ENCODE results near the gene TM7SF2. TPM values are rescaled to one million over a fixed set of nuclear protein-coding genes. Genes with fewer than 3 reads are reported as not detected.
A peak's percentile ranks its signal among the peaks of the same experiment; 100 is the strongest.

Gene TM7SF2
- total and polyA plus RNA-seq, 2 donors from 2014 or later: 20.9 to 88.2 TPM

DNA sequence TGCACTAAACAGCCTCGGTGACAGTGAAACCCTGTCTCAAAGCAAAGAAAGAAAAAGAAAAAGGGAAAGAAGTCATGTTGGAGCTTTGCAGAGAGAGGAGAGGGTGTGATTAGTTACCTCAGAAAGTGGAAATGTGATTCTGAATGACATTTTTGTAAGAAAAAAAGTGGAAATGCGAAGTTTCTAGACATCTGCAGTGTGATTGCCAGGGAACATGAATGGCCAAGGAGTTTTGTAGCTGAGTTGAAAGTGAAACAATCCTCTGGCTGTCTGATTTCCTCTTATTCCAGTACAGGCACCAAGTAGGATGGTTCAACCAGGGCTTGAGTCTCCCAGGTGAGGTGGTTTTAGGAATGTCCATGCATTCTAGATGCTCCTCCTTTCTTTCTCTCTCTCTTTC lies 40.5 kb downstream of the TM7SF2 start:
- Histone ChIP-seq H3K27me3 (ENCODE audit: control insufficient read depth, insufficient read depth, low read length) (no peaks in the 10 kb centered on the region), H3K9ac (ENCODE audit: low read length in 3 of 3) (no peak overlapping the region), H3K27ac (ENCODE audit: low read depth in 2 of 2, low read length in 2 of 2) (no peak overlapping the region), H3K4me1 (ENCODE audit: control insufficient read depth in 2 of 3, insufficient read depth in 2 of 3, low read depth in 1 of 3, low read length in 3 of 3) (peaks cover 0 to 6% (median 5%) of the 10 kb centered on the region in 3 donors), H3K36me3 (ENCODE audit: control insufficient read depth in 2 of 3, insufficient read depth in 3 of 3, low read length in 3 of 3) (no peaks in the 10 kb centered on the region), H3K4me3 (ENCODE audit: low read length in 3 of 3) (no peak overlapping the region), H3K9me3 (ENCODE audit: control insufficient read depth in 2 of 3, insufficient read depth in 1 of 3, low read length in 3 of 3) (no peaks in the 10 kb centered on the region)
- TF ChIP-seq CTCF (IDR thresholded peaks at IDR 0.05; ENCODE audit: borderline replicate concordance, extremely low read depth, insufficient read depth): no peak
- FAIRE-seq (no peak), DNase-seq (no peak)
- intact Hi-C loops (cut with DNase I): no loop called here

DNA sequence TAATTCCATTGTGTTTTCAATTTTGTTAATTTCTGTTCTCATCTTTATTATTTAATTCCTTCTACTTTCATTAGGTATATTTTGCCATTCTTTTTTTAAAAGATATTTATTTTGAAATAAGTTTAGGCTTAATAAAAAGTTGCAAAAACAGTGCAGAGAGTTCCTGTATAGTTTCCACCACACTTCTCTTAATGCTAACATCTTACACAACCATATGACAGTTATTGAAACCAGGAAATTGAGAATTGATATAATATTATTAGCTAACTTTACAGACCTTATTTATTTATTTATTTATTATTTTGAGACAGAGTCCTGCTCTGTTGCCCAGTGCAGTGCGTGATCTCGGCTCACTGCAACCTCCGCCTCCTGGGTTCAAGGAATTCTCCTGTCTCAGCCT lies 44.6 kb downstream of the TM7SF2 start:
- no peak overlapping the region for H3K27ac ChIP-seq (ENCODE audit: low read depth in 2 of 2, low read length in 2 of 2)
- no peak overlapping the region for H3K9ac ChIP-seq (ENCODE audit: low read length in 3 of 3)
- intact Hi-C loops (cut with DNase I): no loop called here
- no peak overlapping the region for H3K4me3 ChIP-seq (ENCODE audit: low read length in 3 of 3)
- H3K9me3 ChIP-seq (ENCODE audit: control insufficient read depth in 2 of 3, insufficient read depth in 1 of 3, low read length in 3 of 3): no peaks in the 10 kb centered on the region
- FAIRE-seq: no peak
- H3K36me3 ChIP-seq (ENCODE audit: control insufficient read depth in 2 of 3, insufficient read depth in 3 of 3, low read length in 3 of 3): no peaks in the 10 kb centered on the region
- TF ChIP-seq CTCF (IDR thresholded peaks at IDR 0.05; ENCODE audit: borderline replicate concordance, extremely low read depth, insufficient read depth): no peak
- DNase-seq: no peak
- no peaks in the 10 kb centered on the region for H3K4me1 ChIP-seq (ENCODE audit: control insufficient read depth in 2 of 3, insufficient read depth in 2 of 3, low read depth in 1 of 3, low read length in 3 of 3)
- no peaks in the 10 kb centered on the region for H3K27me3 ChIP-seq (ENCODE audit: control insufficient read depth, insufficient read depth, low read length)

DNA sequence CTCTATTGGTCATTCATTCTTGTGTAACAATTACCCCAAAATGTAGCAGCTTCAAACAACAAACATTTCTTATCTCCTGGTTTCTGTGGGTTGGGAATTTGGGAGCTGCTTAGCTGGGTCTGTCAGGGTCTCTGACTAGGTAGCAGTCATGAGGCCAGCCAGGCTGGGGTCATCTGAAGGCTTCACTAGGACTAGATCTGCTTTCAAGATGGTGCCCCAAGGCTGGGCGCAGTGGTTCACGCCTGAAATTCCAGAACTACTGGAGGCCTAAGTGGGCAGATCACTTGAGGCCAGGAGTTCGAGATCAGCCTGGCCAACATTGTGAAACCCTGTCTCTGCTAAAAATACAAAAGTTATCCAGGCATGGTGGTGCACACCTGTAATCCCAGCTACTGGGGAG lies 45.3 kb downstream of the TM7SF2 start:
- TF ChIP-seq CTCF (IDR thresholded peaks at IDR 0.05; ENCODE audit: borderline replicate concordance, extremely low read depth, insufficient read depth): no peak
- no peaks in the 10 kb centered on the region for H3K36me3 ChIP-seq (ENCODE audit: control insufficient read depth in 2 of 3, insufficient read depth in 3 of 3, low read length in 3 of 3)
- H3K9me3 ChIP-seq (ENCODE audit: control insufficient read depth in 2 of 3, insufficient read depth in 1 of 3, low read length in 3 of 3): no peaks in the 10 kb centered on the region
- peak in 1 of 5 donors; percentile 63 for DNase-seq
- FAIRE-seq: no peak
- intact Hi-C loops (cut with DNase I): no loop called here
- H3K9ac ChIP-seq (ENCODE audit: low read length in 3 of 3): no peak overlapping the region
- no peaks in the 10 kb centered on the region for H3K27me3 ChIP-seq (ENCODE audit: control insufficient read depth, insufficient read depth, low read length)
- H3K4me1 ChIP-seq (ENCODE audit: control insufficient read depth in 2 of 3, insufficient read depth in 2 of 3, low read depth in 1 of 3, low read length in 3 of 3): no peaks in the 10 kb centered on the region
- H3K4me3 ChIP-seq (ENCODE audit: low read length in 3 of 3): no peak overlapping the region
- no peak overlapping the region for H3K27ac ChIP-seq (ENCODE audit: low read depth in 2 of 2, low read length in 2 of 2)

- Histone ChIP-seq H3K4me1 (ENCODE audit: control insufficient read depth in 2 of 3, insufficient read depth in 2 of 3, low read depth in 1 of 3, low read length in 3 of 3) (no peaks in the 10 kb centered on the region), H3K9ac (ENCODE audit: low read length in 3 of 3) (no peak overlapping the region), H3K9me3 (ENCODE audit: control insufficient read depth in 2 of 3, insufficient read depth in 1 of 3, low read length in 3 of 3) (no peaks in the 10 kb centered on the region), H3K4me3 (ENCODE audit: low read length in 3 of 3) (no peak overlapping the region), H3K36me3 (ENCODE audit: control insufficient read depth in 2 of 3, insufficient read depth in 3 of 3, low read length in 3 of 3) (no peaks in the 10 kb centered on the region), H3K27me3 (ENCODE audit: control insufficient read depth, insufficient read depth, low read length) (no peaks in the 10 kb centered on the region), H3K27ac (ENCODE audit: low read depth in 2 of 2, low read length in 2 of 2) (no peak overlapping the region)
- TF ChIP-seq CTCF (IDR thresholded peaks at IDR 0.05; ENCODE audit: borderline replicate concordance, extremely low read depth, insufficient read depth): no peak
- DNase-seq (no peak), FAIRE-seq (no peak)
- intact Hi-C loops (cut with DNase I): no loop called here
These were observed 45.7 kb downstream of the TM7SF2 start for GRCh38 chr11:65157336-65157735.
